GM06990 (cell line): ENCODE results near the gene TMEM255B.

Experiments used
- DNase-seq: peaks from one replicate; pipeline ENCODE4 v3.0.0-alpha.2; 2011; ENCODE audit not compliant: insufficient read length; ENCODE audit errors: extremely low read depth
- H3K27me3 ChIP-seq: replicated peaks from 2 replicates; pipeline ENCODE4 v1.6.0; 2011; ENCODE audit warnings: low read length; ENCODE audit not compliant: control insufficient read depth, insufficient read depth
- H3K36me3 ChIP-seq: 2 replicates; pipeline ENCODE4 v1.5.1; 2011; ENCODE audit warnings: low read length; ENCODE audit not compliant: control insufficient read depth, insufficient read depth
- H3K4me3 ChIP-seq: replicated peaks from 2 replicates; pipeline ENCODE4 v1.5.1; 2011; ENCODE audit warnings: low read depth, mild to moderate bottlenecking, control low read depth, low read length
- CTCF ChIP-seq: IDR thresholded peaks from 2 replicates; pipeline ENCODE4 v1.5.1; 2011; ENCODE audit warnings: low read length, control low read depth, mild to moderate bottlenecking, inconsistent platforms; ENCODE audit not compliant: insufficient read depth, poor library complexity, severe bottlenecking

Gene TMEM255B

GRCh38 chr13:113849981-113850721 is 91.1 kb downstream of the TMEM255B start:
- no peak for TF ChIP-seq CTCF
- Histone ChIP-seq H3K4me3 (no peak overlapping the region), H3K36me3 (no peaks in the 10 kb centered on the region), H3K27me3 (no peaks in the 10 kb centered on the region; the same call in 1 of the 2 replicates)
- no peak for DNase-seq

- no peak for TF ChIP-seq CTCF
- H3K27me3 ChIP-seq, result no peaks in the 10 kb centered on the region; the same call in 1 of the 2 replicates
- no peak for DNase-seq
- H3K36me3 ChIP-seq, result no peaks in the 10 kb centered on the region
- no peak overlapping the region for H3K4me3 ChIP-seq
Measured at GRCh38 chr13:113850722-113851479, 91.9 kb downstream of the TMEM255B start.

GRCh38 chr13:113851480-113851803 is 92.4 kb downstream of the TMEM255B start:
- Histone ChIP-seq H3K27me3 (no peaks in the 10 kb centered on the region; the same call in 1 of the 2 replicates), H3K4me3 (no peak overlapping the region), H3K36me3 (no peaks in the 10 kb centered on the region)
- TF ChIP-seq CTCF, result no peak
- no peak for DNase-seq

- Histone ChIP-seq H3K4me3 (no peak overlapping the region), H3K27me3 (no peaks in the 10 kb centered on the region; the same call in 1 of the 2 replicates), H3K36me3 (no peaks in the 10 kb centered on the region)
- no peak for TF ChIP-seq CTCF
- no peak for DNase-seq
Measured at GRCh38 chr13:113851826-113852535, 93.0 kb downstream of the TMEM255B start.

GRCh38 chr13:113852536-113853517 is 93.8 kb downstream of the TMEM255B start:
- H3K4me3 ChIP-seq, result no peak overlapping the region
- H3K36me3 ChIP-seq, result no peaks in the 10 kb centered on the region
- no peak for TF ChIP-seq CTCF
- no peaks in the 10 kb centered on the region; the same call in 1 of the 2 replicates for H3K27me3 ChIP-seq
- no peak for DNase-seq
